Ovary (tissue), 9 donors: Measurements from ENCODE around the gene OAS3. TPM values are rescaled to one million over a fixed set of nuclear protein-coding genes. Genes with fewer than 3 reads are reported as not detected.

ENCODE experiments used
- DNase-seq, 5 donors: peaks; one replicate each; pipeline ENCODE4 v3.0.0-alpha.2; 2019 to 2020
- H3K27ac ChIP-seq, 2 donors: fragments of 200-600 bp; one replicate each; pipeline versions ENCODE4 v1.5.1 to v1.8.0; 2019 to 2022
- H3K27me3 ChIP-seq: fragments of 200-600 bp; one replicate; pipeline ENCODE4 v1.8.0; 2022
- H3K36me3 ChIP-seq: fragments of 200-600 bp; sonication (generic); one replicate; pipeline ENCODE4 v1.5.1; 2019
- H3K4me1 ChIP-seq: one replicate; pipeline ENCODE4 v1.8.1; 2013; ENCODE audit warnings: mild to moderate bottlenecking, moderate library complexity; ENCODE audit not compliant: insufficient read depth
- H3K4me3 ChIP-seq: fragments of 200-600 bp; sonication (generic); one replicate; pipeline ENCODE4 v1.5.1; 2017
- H3K9me3 ChIP-seq, 2 donors: fragments of 200-600 bp in 1 of 2; sonication (generic) in 1 of 2; one replicate each; pipeline versions ENCODE4 v1.5.1 to v1.8.1; 2013 to 2019; ENCODE audit warnings: mild to moderate bottlenecking in 1 of 2, moderate library complexity in 1 of 2
- CTCF ChIP-seq, 3 donors: fragments of 450-650 bp in 2 of 3; fragments of 200-600 bp in 1 of 3; IDR thresholded peaks; one replicate each; pipeline versions ENCODE4 v1.5.1 to v1.8.0; 2016 to 2022; ENCODE audit warnings: antibody characterized with exemption in 3 of 3, mild to moderate bottlenecking in 1 of 3
- EP300 ChIP-seq: sonication (generic); formaldehyde crosslinking; IDR thresholded peaks from one replicate; pipeline ENCODE4 v1.6.1; 2017; ENCODE audit warnings: antibody characterized with exemption
- POLR2A ChIP-seq: fragments of 450-650 bp; IDR thresholded peaks from one replicate; pipeline ENCODE4 v1.6.1; 2017; ENCODE audit warnings: antibody characterized with exemption, mild to moderate bottlenecking, moderate library complexity
- WGBS, 3 donors: extraction: QIAGEN DNeasy Blood & Tissue Kit in 1 of 3; methylation state at CpG; one replicate each; pipeline versions ENCODE4 v1.1.5 to v1.1.7; 2013 to 2017; 5-methylcytosine and 5-hydroxymethylcytosine counted together
- intact Hi-C, 4 donors: fragments of 100-400 bp; cut with DNase I; formaldehyde crosslinking; loops; one replicate each; pipeline versions ENCODE4 v1.11.0 to v1.15.1; 2022 to 2023
- polyA plus RNA-seq, 2 donors: library from polyadenylated mRNA; stranded (reverse); fragments of 200-250 nt in 1 of 2; fragments of 350-450 nt in 1 of 2; fragmentation: Illumina TruSeq in 1 of 2; extraction: RNeasy Lipid Tissue Mini Kit (QIAGEN cat#74804) in 1 of 2; gene quantifications; one replicate each; pipeline ENCODE4 v1.2.3, GENCODE V29; 2013 to 2014
- total RNA-seq, 7 donors: library from RNA; depleted of rRNA in 2 of 7; stranded (reverse); fragments of >200 nt in 2 of 7; fragmentation: NEBNext Ultra II Directional in 3 of 7; extraction: Animal tissue kit (Norgen Biotek cat#: 25700) in 3 of 7; gene quantifications; one replicate each; pipeline versions ENCODE4 v1.1.0 to v1.2.4, GENCODE V29; 2016 to 2023
- donor health status: DM: no; HTN: no; CAD: no; lungs with moderate emphysema.
- donor health status: DM: no; HTN: no; CAD: no.
- donor health status: Bipolar disorder and iron deficiency.
- donor health status: DM: yes; HTN: yes; CAD: no.
- donor health status: DM: no; HTN: no; CAD: no.
- donor health status: DM: yes; HTN: yes; CAD: no.

OAS3 gene
- total and polyA plus RNA-seq, 9 donors = 2.3 to 26.2 (median 7.9) TPM

- no peaks in the 10 kb centered on the region for H3K36me3 ChIP-seq
- intact Hi-C loops = no loop called here
- no peak overlapping the region for H3K4me3 ChIP-seq
- H3K27me3 ChIP-seq = no peaks in the 10 kb centered on the region
- H3K27ac ChIP-seq = no peak overlapping the region
- WGBS, 3 donors = 78 to 95% (median 90%) methylated on average over 6 of the region's 6 CpGs
- H3K9me3 ChIP-seq = no peaks in the 10 kb centered on the region
- no peaks in the 10 kb centered on the region for H3K4me1 ChIP-seq
- no peak for TF ChIP-seq EP300
- no peak for TF ChIP-seq POLR2A
- TF ChIP-seq CTCF (IDR thresholded peaks at IDR 0.05) = no peak
- no peak for DNase-seq
These were observed 25.9 kb downstream of the OAS3 start for GRCh38 chr12:112964067-112964670.

GRCh38 chr12:112964915-112965314, 26.6 kb downstream of the OAS3 start:
- intact Hi-C loops = no loop called here
- no peak for DNase-seq
- H3K27ac ChIP-seq = no peak overlapping the region
- H3K9me3 ChIP-seq = no peaks in the 10 kb centered on the region
- 81 to 92% (median 82%) methylated on average over 4 of the region's 4 CpGs for WGBS, 3 donors
- no peaks in the 10 kb centered on the region for H3K36me3 ChIP-seq
- TF ChIP-seq CTCF (IDR thresholded peaks at IDR 0.05) = no peak
- no peak for TF ChIP-seq POLR2A
- no peak for TF ChIP-seq EP300
- no peaks in the 10 kb centered on the region for H3K27me3 ChIP-seq
- no peaks in the 10 kb centered on the region for H3K4me1 ChIP-seq
- no peak overlapping the region for H3K4me3 ChIP-seq

- Histone ChIP-seq H3K4me3 (no peak overlapping the region), H3K9me3 (no peaks in the 10 kb centered on the region), H3K36me3 (no peaks in the 10 kb centered on the region), H3K4me1 (no peaks in the 10 kb centered on the region), H3K27ac (no peak overlapping the region), H3K27me3 (no peaks in the 10 kb centered on the region)
- DNase-seq = no peak
- 87 to 88% (median 87%) methylated on average over 15 of the region's 15 CpGs for WGBS, 3 donors
- intact Hi-C loops = no loop called here
- no peak for TF ChIP-seq EP300
- no peak for TF ChIP-seq POLR2A
- no peak for TF ChIP-seq CTCF (IDR thresholded peaks at IDR 0.05)
These were observed 27.4 kb downstream of the OAS3 start for GRCh38 chr12:112965643-112966042.

DNA sequence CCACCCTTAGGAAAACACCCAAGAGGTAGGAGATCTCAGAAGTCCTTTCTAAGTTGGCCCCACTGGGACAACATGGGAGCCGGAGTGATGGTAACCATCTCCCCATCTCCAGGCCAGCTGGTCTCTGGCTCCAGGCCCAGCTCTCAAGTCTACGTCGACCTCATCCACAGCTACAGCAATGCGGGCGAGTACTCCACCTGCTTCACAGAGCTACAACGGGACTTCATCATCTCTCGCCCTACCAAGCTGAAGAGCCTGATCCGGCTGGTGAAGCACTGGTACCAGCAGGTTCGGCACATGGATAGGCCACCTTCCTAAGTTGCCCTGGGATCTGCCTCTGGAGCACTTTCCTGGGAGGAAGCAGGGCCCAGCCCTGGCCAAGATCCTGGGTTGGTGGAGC, 29.0 kb downstream of the OAS3 start:
- no peak for DNase-seq
- TF ChIP-seq POLR2A (no peak), EP300 (no peak), CTCF (IDR thresholded peaks at IDR 0.05) (no peak)
- Histone ChIP-seq H3K4me3 (no peak overlapping the region), H3K9me3 (no peaks in the 10 kb centered on the region), H3K4me1 (no peaks in the 10 kb centered on the region), H3K27me3 (no peaks in the 10 kb centered on the region), H3K27ac (no peak overlapping the region), H3K36me3 (no peaks in the 10 kb centered on the region)
- WGBS, 3 donors = 87 to 94% (median 92%) methylated on average over 9 of the region's 9 CpGs
- intact Hi-C loops = no loop called here
